Measurements from ENCODE around the gene PODNL1.
"Not testable (repeated sequence)": the region's sequence is repeated elsewhere in the genome, so short reads cannot be mapped to it uniquely, and the experiment has no call there.

PODNL1 gene

GRCh38 chr19:13973479-13973878, 35.3 kb upstream of the PODNL1 start:
- not testable (repeated sequence) for DNase-seq (ENCODE audit: low spot score)

- DNase-seq (ENCODE audit: low spot score), result no peak
These were observed 34.3 kb upstream of the PODNL1 start for GRCh38 chr19:13972368-13973155.

- not testable (repeated sequence) for DNase-seq (ENCODE audit: low spot score)
These were observed 33.7 kb upstream of the PODNL1 start for GRCh38 chr19:13971868-13972267.

- no peak for DNase-seq (ENCODE audit: low spot score)
These were observed 31.7 kb upstream of the PODNL1 start for GRCh38 chr19:13969897-13970296.

GRCh38 chr19:13968999-13969398, 30.8 kb upstream of the PODNL1 start:
- DNase-seq (ENCODE audit: low spot score), result no peak

GRCh38 chr19:13968383-13968935, 30.2 kb upstream of the PODNL1 start:
- DNase-seq (ENCODE audit: low spot score), result no peak

GRCh38 chr19:13967206-13967605, 29.0 kb upstream of the PODNL1 start:
- DNase-seq (ENCODE audit: low spot score), result not testable (repeated sequence)

GRCh38 chr19:13966684-13967128, 28.5 kb upstream of the PODNL1 start:
- no peak for DNase-seq (ENCODE audit: low spot score)

- DNase-seq (ENCODE audit: low spot score), result no peak
These were observed 27.9 kb upstream of the PODNL1 start for GRCh38 chr19:13965926-13966683.

- DNase-seq (ENCODE audit: low spot score), result no peak
These were observed 27.2 kb upstream of the PODNL1 start for GRCh38 chr19:13965377-13965896.

GRCh38 chr19:13964776-13965175, 26.6 kb upstream of the PODNL1 start:
- DNase-seq (ENCODE audit: low spot score), result no peak

- no peak for DNase-seq (ENCODE audit: low spot score)
These were observed 25.4 kb upstream of the PODNL1 start for GRCh38 chr19:13963603-13964105.

- DNase-seq (ENCODE audit: low spot score), result no peak
These were observed 24.7 kb upstream of the PODNL1 start for GRCh38 chr19:13962699-13963602.

GRCh38 chr19:13961826-13962698, 23.8 kb upstream of the PODNL1 start:
- no peak for DNase-seq (ENCODE audit: low spot score)

GRCh38 chr19:13960863-13961784, 22.9 kb upstream of the PODNL1 start:
- DNase-seq (ENCODE audit: low spot score), result no peak

- DNase-seq (ENCODE audit: low spot score), result no peak
These were observed 22.0 kb upstream of the PODNL1 start for GRCh38 chr19:13959962-13960862.

- DNase-seq (ENCODE audit: low spot score), result no peak
These were observed 21.1 kb upstream of the PODNL1 start for GRCh38 chr19:13959141-13959961.
